HepG2 (cell line): Measurements from ENCODE around the gene NLRP6. TPM values are rescaled to one million over a fixed set of nuclear protein-coding genes. Genes with fewer than 3 reads are reported as not detected.

Source experiments
- ADNP ChIP-seq: sonication (generic); formaldehyde crosslinking; IDR thresholded peaks from 2 replicates; pipeline ENCODE4 v1.4.0; 2020; ENCODE audit warnings: missing genetic modification reagents
- ARNT2 ChIP-seq: sonication (generic); formaldehyde crosslinking; IDR thresholded peaks from 2 replicates; pipeline ENCODE4 v1.8.0; 2022; ENCODE audit warnings: mild to moderate bottlenecking, low read depth, missing genetic modification reagents, moderate library complexity
- BRCA1 ChIP-seq: sonication (generic); formaldehyde crosslinking; IDR thresholded peaks from 2 replicates; pipeline ENCODE4 v1.4.0; 2020; ENCODE audit warnings: missing genetic modification reagents
- CBX5 ChIP-seq: sonication (generic); formaldehyde crosslinking; IDR thresholded peaks from 2 replicates; pipeline ENCODE4 v1.4.0; 2020; ENCODE audit warnings: missing genetic modification reagents, borderline replicate concordance
- DNMT1 ChIP-seq: sonication (generic); formaldehyde crosslinking; IDR thresholded peaks from 2 replicates; pipeline ENCODE4 v1.5.1; 2020; ENCODE audit warnings: mild to moderate bottlenecking, missing genetic modification reagents
- JUND ChIP-seq: sonication (generic); formaldehyde crosslinking; IDR thresholded peaks from 2 replicates; pipeline ENCODE4 v1.8.0; 2022; ENCODE audit warnings: mild to moderate bottlenecking, missing genetic modification reagents
- KMT2A ChIP-seq: sonication (generic); formaldehyde crosslinking; IDR thresholded peaks from 2 replicates; pipeline ENCODE4 v1.4.0; 2020; ENCODE audit warnings: missing genetic modification reagents
- NFKBIZ ChIP-seq: IDR thresholded peaks from 2 replicates; pipeline ENCODE4 v1.6.1; 2018; ENCODE audit warnings: missing genetic modification reagents, missing compliant biosample characterization
- PHF5A ChIP-seq: IDR thresholded peaks from one replicate; pipeline ENCODE4 v1.6.1; 2018; ENCODE audit warnings: low read depth, missing genetic modification reagents; ENCODE audit not compliant: unreplicated experiment
- RCOR2 ChIP-seq: IDR thresholded peaks from 2 replicates; pipeline ENCODE4 v1.6.1; 2016; ENCODE audit warnings: missing biosample characterization, missing genetic modification reagents
- SRF ChIP-seq: IDR thresholded peaks from 2 replicates; pipeline ENCODE4 v1.6.1; 2011; ENCODE audit warnings: mild to moderate bottlenecking, low read depth, low read length, moderate library complexity
- WIZ ChIP-seq: sonication (generic); formaldehyde crosslinking; IDR thresholded peaks from 2 replicates; pipeline ENCODE4 v1.5.1; 2020; ENCODE audit warnings: mild to moderate bottlenecking, missing genetic modification reagents
- ZEB1 ChIP-seq: IDR thresholded peaks from 2 replicates; pipeline ENCODE4 v1.6.1; 2012; ENCODE audit warnings: mild to moderate bottlenecking, low read depth, inconsistent platforms; ENCODE audit not compliant: insufficient replicate concordance
- ZFAT ChIP-seq: sonication (generic); formaldehyde crosslinking; conservative IDR thresholded peaks from 2 replicates; pipeline ENCODE4 v1.8.1; 2023; ENCODE audit warnings: missing genetic modification reagents, inconsistent platforms
- ZNF136 ChIP-seq: sonication (generic); formaldehyde crosslinking; IDR thresholded peaks from 2 replicates; pipeline ENCODE4 v1.8.1; 2022; ENCODE audit warnings: low read depth, mild to moderate bottlenecking, moderate library complexity, missing genetic modification reagents
- ZNF20 ChIP-seq: sonication (generic); formaldehyde crosslinking; IDR thresholded peaks from 2 replicates; pipeline ENCODE4 v1.4.0; 2020; ENCODE audit warnings: mild to moderate bottlenecking, moderate library complexity, missing genetic modification reagents
- ZNF333 ChIP-seq: sonication (generic); formaldehyde crosslinking; IDR thresholded peaks from 2 replicates; pipeline ENCODE4 v1.4.0; 2020; ENCODE audit warnings: mild to moderate bottlenecking, missing genetic modification reagents, borderline replicate concordance
- ZNF432 ChIP-seq: sonication (generic); formaldehyde crosslinking; IDR thresholded peaks from 2 replicates; pipeline ENCODE4 v1.5.0; 2020; ENCODE audit warnings: missing genetic modification reagents, mild to moderate bottlenecking, borderline replicate concordance
- polyA plus RNA-seq, 8 experiments: library from polyadenylated mRNA; depleted of rRNA in 3 of 8; stranded (reverse) in 7 of 8; unstranded in 1 of 8; fragments of >200 nt; fragmentation: Illumina TruSeq in 4 of 8; extraction: Trizol in 4 of 8; gene quantifications; 2 replicates each; pipeline versions ENCODE4 v1.2.1 to v1.2.3, GENCODE V29; 2011 to 2016; ENCODE audit warnings: low read depth in 4 of 8, missing spikeins in 1 of 8, mixed read lengths in 1 of 8; ENCODE audit not compliant: insufficient read depth in 1 of 8
- total RNA-seq, 5 experiments: library from RNA; depleted of rRNA; stranded (reverse); fragments of >200 nt; fragmentation: Illumina TruSeq; extraction: Trizol; gene quantifications; 2 replicates each; pipeline ENCODE4 v1.2.3, GENCODE V29; 2016; ENCODE audit warnings: low read depth in 1 of 5
- TF ChIP-seq, protein P1 (sequence below): sonication (generic); formaldehyde crosslinking; IDR thresholded peaks from 2 replicates; pipeline ENCODE4 v1.8.0; 2022; ENCODE audit warnings: low read depth, missing genetic modification reagents
- TF ChIP-seq, protein P2 (sequence below): sonication (generic); formaldehyde crosslinking; IDR thresholded peaks from 2 replicates; pipeline ENCODE4 v1.5.1; 2020; ENCODE audit warnings: missing genetic modification reagents, mild to moderate bottlenecking, borderline replicate concordance
- TF ChIP-seq, protein P3 (sequence below): sonication (generic); formaldehyde crosslinking; IDR thresholded peaks from 2 replicates; pipeline ENCODE4 v1.4.0; 2020; ENCODE audit warnings: missing genetic modification reagents
- TF ChIP-seq, protein P4 (sequence below): sonication (generic); formaldehyde crosslinking; IDR thresholded peaks from 2 replicates; pipeline ENCODE4 v1.9.0; 2021; ENCODE audit warnings: missing genetic modification reagents, borderline replicate concordance
- TF ChIP-seq, protein P5 (sequence below): sonication (generic); formaldehyde crosslinking; IDR thresholded peaks from 2 replicates; pipeline ENCODE4 v1.4.0; 2020; ENCODE audit warnings: mild to moderate bottlenecking, missing genetic modification reagents
- TF ChIP-seq, protein P6 (sequence below): IDR thresholded peaks from 2 replicates; pipeline ENCODE4 v1.6.1; 2016; ENCODE audit warnings: low read depth, borderline replicate concordance
- TF ChIP-seq, protein P7 (sequence below): IDR thresholded peaks from 2 replicates; pipeline ENCODE4 v1.6.1; 2016

NLRP6 gene
- total and polyA plus RNA-seq, 2 of the 13 experiments (the other 11 are each of a cell fraction or from before 2014, with no cell fraction given) = not detected

DNA sequence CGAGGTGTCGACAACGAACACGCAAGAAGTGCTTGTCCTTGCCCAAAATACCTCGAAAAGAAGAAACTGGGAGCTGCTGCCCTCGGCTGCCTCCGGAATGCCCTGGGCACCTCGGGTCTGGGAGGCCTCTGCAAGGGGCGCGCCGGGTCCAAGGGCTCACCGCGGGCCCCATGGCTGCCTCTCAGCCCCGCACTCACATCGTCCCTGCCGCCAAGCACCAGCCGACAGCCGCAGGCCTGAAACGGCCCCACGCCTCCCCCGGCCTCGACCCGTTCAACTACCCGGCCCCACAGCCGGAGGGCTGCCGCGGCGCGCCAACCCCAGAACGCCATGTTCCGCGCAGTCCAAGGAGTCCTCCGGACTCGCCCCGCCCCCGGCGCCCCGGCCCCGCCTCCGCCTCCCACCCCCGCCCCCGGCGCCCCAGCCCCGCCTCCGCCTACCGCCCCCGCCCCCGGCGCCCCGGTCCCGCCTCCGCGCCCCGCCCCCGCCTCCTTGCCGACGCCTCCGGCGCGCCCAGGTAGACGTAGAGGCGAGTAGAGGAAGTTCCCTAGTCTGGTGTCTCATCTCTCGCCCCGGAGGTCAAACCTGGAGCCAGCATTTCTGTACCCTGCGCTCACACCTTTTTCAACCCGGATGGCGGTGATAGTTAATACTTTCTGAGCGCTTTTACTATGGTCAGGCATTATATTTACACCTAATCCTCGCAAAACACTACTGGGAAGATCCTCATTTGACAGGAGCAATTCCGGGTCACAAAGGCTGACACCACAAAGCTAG lies 42.0 kb upstream of the NLRP6 start, which contains the start of gene SIRT3 (continued):
- TF ChIP-seq, protein P1, sequence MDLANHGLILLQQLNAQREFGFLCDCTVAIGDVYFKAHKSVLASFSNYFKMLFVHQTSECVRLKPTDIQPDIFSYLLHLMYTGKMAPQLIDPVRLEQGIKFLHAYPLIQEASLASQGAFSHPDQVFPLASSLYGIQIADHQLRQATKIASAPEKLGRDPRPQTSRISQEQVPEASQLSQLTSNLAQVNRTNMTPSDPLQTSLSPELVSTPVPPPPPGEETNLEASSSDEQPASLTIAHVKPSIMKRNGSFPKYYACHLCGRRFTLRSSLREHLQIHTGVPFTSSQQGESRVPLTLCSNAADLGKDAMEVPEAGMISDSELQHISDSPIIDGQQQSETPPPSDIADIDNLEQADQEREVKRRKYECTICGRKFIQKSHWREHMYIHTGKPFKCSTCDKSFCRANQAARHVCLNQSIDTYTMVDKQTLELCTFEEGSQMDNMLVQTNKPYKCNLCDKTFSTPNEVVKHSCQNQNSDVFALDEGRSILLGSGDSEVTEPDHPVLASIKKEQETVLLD = no peak; the same call in 1 of the 2 replicates
- TF ChIP-seq SRF (no peak), CBX5 (CRISPR knock-in tag) (no peak; the same call in 1 of the 2 replicates), ZNF432 (CRISPR knock-in tag) (no peak), PHF5A (CRISPR knock-in tag) (peak; percentile 23), DNMT1 (CRISPR knock-in tag) (no peak), KMT2A (CRISPR knock-in tag) (no peak), ZNF333 (CRISPR knock-in tag) (no peak), RCOR2 (CRISPR knock-in tag) (no peak), ZFAT (no peak), ZNF20 (CRISPR knock-in tag) (no peak; the same call in 1 of the 2 replicates), ZEB1 (peak; percentile 24), BRCA1 (CRISPR knock-in tag) (no peak), ZNF136 (CRISPR knock-in tag) (no peak), JUND (CRISPR knock-in tag) (no peak), WIZ (no peak), ARNT2 (CRISPR knock-in tag) (no peak), ADNP (CRISPR knock-in tag) (no peak), NFKBIZ (CRISPR knock-in tag) (0 out of 2 replicates have a peak, but pooled peaks have one; percentile 34)
- TF ChIP-seq, protein P2, sequence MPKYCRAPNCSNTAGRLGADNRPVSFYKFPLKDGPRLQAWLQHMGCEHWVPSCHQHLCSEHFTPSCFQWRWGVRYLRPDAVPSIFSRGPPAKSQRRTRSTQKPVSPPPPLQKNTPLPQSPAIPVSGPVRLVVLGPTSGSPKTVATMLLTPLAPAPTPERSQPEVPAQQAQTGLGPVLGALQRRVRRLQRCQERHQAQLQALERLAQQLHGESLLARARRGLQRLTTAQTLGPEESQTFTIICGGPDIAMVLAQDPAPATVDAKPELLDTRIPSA (CRISPR knock-in tag) = 0 out of 2 replicates have a peak, but pooled peaks have one; percentile 67
- TF ChIP-seq, protein P3, sequence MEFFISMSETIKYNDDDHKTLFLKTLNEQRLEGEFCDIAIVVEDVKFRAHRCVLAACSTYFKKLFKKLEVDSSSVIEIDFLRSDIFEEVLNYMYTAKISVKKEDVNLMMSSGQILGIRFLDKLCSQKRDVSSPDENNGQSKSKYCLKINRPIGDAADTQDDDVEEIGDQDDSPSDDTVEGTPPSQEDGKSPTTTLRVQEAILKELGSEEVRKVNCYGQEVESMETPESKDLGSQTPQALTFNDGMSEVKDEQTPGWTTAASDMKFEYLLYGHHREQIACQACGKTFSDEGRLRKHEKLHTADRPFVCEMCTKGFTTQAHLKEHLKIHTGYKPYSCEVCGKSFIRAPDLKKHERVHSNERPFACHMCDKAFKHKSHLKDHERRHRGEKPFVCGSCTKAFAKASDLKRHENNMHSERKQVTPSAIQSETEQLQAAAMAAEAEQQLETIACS (CRISPR knock-in tag) = no peak
- TF ChIP-seq, protein P4, sequence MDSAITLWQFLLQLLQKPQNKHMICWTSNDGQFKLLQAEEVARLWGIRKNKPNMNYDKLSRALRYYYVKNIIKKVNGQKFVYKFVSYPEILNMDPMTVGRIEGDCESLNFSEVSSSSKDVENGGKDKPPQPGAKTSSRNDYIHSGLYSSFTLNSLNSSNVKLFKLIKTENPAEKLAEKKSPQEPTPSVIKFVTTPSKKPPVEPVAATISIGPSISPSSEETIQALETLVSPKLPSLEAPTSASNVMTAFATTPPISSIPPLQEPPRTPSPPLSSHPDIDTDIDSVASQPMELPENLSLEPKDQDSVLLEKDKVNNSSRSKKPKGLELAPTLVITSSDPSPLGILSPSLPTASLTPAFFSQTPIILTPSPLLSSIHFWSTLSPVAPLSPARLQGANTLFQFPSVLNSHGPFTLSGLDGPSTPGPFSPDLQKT (CRISPR knock-in tag) = no peak
- TF ChIP-seq, protein P5, sequence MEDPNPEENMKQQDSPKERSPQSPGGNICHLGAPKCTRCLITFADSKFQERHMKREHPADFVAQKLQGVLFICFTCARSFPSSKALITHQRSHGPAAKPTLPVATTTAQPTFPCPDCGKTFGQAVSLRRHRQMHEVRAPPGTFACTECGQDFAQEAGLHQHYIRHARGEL (CRISPR knock-in tag) = no peak
- TF ChIP-seq, protein P6, sequence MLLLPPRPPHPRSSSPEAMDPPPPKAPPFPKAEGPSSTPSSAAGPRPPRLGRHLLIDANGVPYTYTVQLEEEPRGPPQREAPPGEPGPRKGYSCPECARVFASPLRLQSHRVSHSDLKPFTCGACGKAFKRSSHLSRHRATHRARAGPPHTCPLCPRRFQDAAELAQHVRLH (CRISPR knock-in tag) = 0 out of 2 replicates have a peak, but pooled peaks have one; percentile 41
- TF ChIP-seq, protein P7, sequence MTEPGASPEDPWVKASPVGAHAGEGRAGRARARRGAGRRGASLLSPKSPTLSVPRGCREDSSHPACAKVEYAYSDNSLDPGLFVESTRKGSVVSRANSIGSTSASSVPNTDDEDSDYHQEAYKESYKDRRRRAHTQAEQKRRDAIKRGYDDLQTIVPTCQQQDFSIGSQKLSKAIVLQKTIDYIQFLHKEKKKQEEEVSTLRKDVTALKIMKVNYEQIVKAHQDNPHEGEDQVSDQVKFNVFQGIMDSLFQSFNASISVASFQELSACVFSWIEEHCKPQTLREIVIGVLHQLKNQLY (CRISPR knock-in tag) = no peak
